AG04449 (cell line): ENCODE data around the gene TNRC18.
"Not testable (repeated sequence)": the region's sequence is repeated elsewhere in the genome, so short reads cannot be mapped to it uniquely, and the experiment has no call there.

Experiments
- CTCF ChIA-PET: fragments of 350-600 bp; formaldehyde crosslinking; extraction: SDS; loops from one replicate; lab custom pipeline; 2021; ENCODE audit warnings: antibody characterized with exemption; lab: Yijun Ruan, JAX
- POLR2A ChIA-PET: fragments of 400-600, 350-600 bp; formaldehyde crosslinking; extraction: SDS; loops from one replicate; lab custom pipeline; 2020; ENCODE audit warnings: antibody characterized with exemption, inconsistent platforms; lab: Yijun Ruan, JAX
- DNase-seq: peaks from one replicate; pipeline ENCODE4 v3.0.0-alpha.2; 2010; ENCODE audit warnings: low read depth, low spot score
- H3K4me3 ChIP-seq: 2 replicates; pipeline ENCODE4 v1.5.1; 2011; ENCODE audit warnings: low read depth, mild to moderate bottlenecking, control low read depth, low read length
- TF ChIP-seq, protein P1 (sequence below): IDR thresholded peaks from one replicate; pipeline ENCODE4 v1.5.1; 2011; ENCODE audit warnings: mild to moderate bottlenecking, moderate library complexity, low read length, control low read depth, inconsistent platforms; ENCODE audit not compliant: insufficient read depth; ENCODE audit errors: missing control alignments

Gene TNRC18

GRCh38 chr7:5333121-5334045, 90.3 kb downstream of the TNRC18 start:
- H3K4me3 ChIP-seq = no peak overlapping the region
- no peak for DNase-seq
- TF ChIP-seq, protein P1, sequence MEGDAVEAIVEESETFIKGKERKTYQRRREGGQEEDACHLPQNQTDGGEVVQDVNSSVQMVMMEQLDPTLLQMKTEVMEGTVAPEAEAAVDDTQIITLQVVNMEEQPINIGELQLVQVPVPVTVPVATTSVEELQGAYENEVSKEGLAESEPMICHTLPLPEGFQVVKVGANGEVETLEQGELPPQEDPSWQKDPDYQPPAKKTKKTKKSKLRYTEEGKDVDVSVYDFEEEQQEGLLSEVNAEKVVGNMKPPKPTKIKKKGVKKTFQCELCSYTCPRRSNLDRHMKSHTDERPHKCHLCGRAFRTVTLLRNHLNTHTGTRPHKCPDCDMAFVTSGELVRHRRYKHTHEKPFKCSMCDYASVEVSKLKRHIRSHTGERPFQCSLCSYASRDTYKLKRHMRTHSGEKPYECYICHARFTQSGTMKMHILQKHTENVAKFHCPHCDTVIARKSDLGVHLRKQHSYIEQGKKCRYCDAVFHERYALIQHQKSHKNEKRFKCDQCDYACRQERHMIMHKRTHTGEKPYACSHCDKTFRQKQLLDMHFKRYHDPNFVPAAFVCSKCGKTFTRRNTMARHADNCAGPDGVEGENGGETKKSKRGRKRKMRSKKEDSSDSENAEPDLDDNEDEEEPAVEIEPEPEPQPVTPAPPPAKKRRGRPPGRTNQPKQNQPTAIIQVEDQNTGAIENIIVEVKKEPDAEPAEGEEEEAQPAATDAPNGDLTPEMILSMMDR = no peak
- CTCF ChIA-PET = no interaction called here
- POLR2A ChIA-PET = no interaction called here

- TF ChIP-seq, protein P1 = no peak
- no peak for DNase-seq
- no peak overlapping the region for H3K4me3 ChIP-seq
- POLR2A ChIA-PET = no interaction called here
- CTCF ChIA-PET = interaction anchor here (1.1 kb wide), 1 partner anchor 118 kb away, joined by 3 read pairs; no protein-coding TSS in a partner anchor
Observed at GRCh38 chr7:5332579-5332978, 91.1 kb downstream of the TNRC18 start.

DNA sequence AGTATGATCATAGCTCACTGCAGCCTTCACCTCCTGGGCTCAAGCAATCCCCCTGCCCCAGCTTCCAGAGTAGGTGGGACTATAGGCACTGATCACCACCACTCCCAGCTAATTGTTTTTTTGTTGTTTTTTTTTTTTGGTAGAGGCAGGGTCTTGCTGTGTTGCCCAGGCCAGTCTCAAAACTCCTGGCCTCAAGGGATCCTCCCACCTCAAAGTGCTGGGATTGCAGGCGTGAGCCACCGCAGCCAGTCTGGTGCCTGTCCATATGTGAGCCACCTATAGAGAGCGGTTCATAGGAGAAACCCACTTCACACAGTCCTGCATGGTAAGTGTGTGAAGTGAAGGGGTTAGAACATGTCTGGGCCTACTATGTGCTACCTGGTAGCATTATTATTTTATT, 93.3 kb downstream of the TNRC18 start:
- no peak overlapping the region for H3K4me3 ChIP-seq
- DNase-seq = no peak
- TF ChIP-seq, protein P1 = no peak
- ChIA-PET CTCF (interaction anchor here (0.9 kb wide), 1 partner anchor 12 kb away, joined by 3 read pairs; no protein-coding TSS in a partner anchor), POLR2A (no interaction called here)

- no peak for DNase-seq
- TF ChIP-seq, protein P1 = no peak
- H3K4me3 ChIP-seq = no peak overlapping the region
- CTCF ChIA-PET = no interaction called here
- POLR2A ChIA-PET = no interaction called here
Observed at GRCh38 chr7:5324961-5325360, 98.7 kb downstream of the TNRC18 start.

GRCh38 chr7:5323800-5324781, 99.5 kb downstream of the TNRC18 start:
- DNase-seq, POLR2A ChIA-PET, H3K4me3 ChIP-seq: not testable (repeated sequence)
- CTCF ChIA-PET = interaction anchor here (0.9 kb wide), 1 partner anchor 350 kb away, joined by 3 read pairs; no protein-coding TSS in a partner anchor

DNA sequence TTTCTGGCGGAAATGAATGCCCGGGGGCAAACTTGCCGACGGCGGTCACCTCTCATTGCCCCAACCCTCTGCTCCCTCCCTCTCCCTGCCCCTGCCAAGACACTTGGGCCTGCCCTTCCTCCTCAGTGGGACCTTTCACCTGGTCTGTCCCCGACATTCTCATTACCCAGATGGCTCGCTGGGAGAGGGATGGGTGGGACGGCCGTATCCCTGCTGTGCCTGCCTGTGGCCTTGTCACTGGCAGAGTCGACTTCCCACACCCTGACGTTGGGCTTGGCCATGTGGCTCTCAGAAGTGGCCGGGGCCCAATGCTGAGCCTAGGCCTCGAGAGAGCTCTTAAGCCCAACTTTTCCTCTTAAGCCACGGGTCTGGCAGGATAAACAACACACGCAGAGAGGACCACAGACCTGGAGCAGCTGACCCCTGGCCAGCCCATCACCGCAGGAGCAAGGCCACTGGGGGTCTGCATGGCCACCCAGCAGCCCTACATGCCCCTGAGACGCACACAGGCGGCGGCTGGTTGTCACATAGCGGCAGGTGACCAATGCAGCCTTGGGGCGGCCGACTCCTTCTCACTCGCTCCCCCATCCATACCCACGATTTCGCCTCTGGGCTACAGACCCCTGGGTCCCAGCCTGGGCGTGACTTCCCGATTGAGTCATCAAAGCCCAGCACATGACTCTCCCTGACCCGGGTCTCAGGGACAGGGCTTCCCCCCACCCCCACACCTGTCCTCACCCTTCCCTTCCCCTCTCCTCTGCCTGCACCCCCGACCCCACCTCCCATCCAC, 100.8 kb downstream of the TNRC18 start:
- no peak overlapping the region for H3K4me3 ChIP-seq
- TF ChIP-seq, protein P1 = no peak
- ChIA-PET CTCF (no interaction called here), POLR2A (no interaction called here)
- DNase-seq = no peak
